Neuronal stem cell (in vitro differentiated cells): ENCODE data around the gene RASA3.

Experiments
- DNase-seq: peaks from one replicate; pipeline ENCODE4 v3.0.0-alpha.2; 2013; ENCODE audit warnings: low spot score
- H2AFZ ChIP-seq: one replicate; pipeline ENCODE4 v1.6.1; 2013; ENCODE audit warnings: mild to moderate bottlenecking, low read length, inconsistent platforms
- H2AK5ac ChIP-seq: 2 replicates; pipeline ENCODE4 v1.6.1; 2013; ENCODE audit warnings: low read depth, mild to moderate bottlenecking, inconsistent platforms, low read length, moderate library complexity, mixed read lengths
- H2BK120ac ChIP-seq: 2 replicates; pipeline ENCODE4 v1.6.1; 2013; ENCODE audit warnings: low read depth, mild to moderate bottlenecking, inconsistent platforms, low read length, moderate library complexity, mixed read lengths
- H2BK12ac ChIP-seq: one replicate; pipeline ENCODE4 v1.6.1; 2013; ENCODE audit warnings: low read length, inconsistent platforms
- H2BK15ac ChIP-seq: 2 replicates; pipeline ENCODE4 v1.6.1; 2013; ENCODE audit warnings: mild to moderate bottlenecking, low read length, inconsistent platforms, mixed read lengths
- H2BK5ac ChIP-seq: one replicate; pipeline ENCODE4 v1.6.1; 2013; ENCODE audit warnings: inconsistent platforms, mild to moderate bottlenecking, low read length, moderate library complexity
- H3K14ac ChIP-seq: one replicate; pipeline ENCODE4 v1.6.1; 2013; ENCODE audit warnings: low read length, inconsistent platforms
- H3K18ac ChIP-seq: 2 replicates; pipeline ENCODE4 v1.6.1; 2013; ENCODE audit warnings: low read length, inconsistent platforms
- H3K23ac ChIP-seq: 2 replicates; pipeline ENCODE4 v1.6.1; 2013; ENCODE audit warnings: low read depth, mild to moderate bottlenecking, mixed read lengths, low read length, inconsistent platforms; ENCODE audit not compliant: poor library complexity
- H3K27ac ChIP-seq: replicated peaks from 3 replicates; pipeline ENCODE4 v1.5.1; 2013; ENCODE audit warnings: low read length, inconsistent platforms
- H3K27me3 ChIP-seq, 3 experiments: 2 replicates each; pipeline ENCODE4 v1.6.1; 2013; ENCODE audit warnings: low read length in 3 of 3, mild to moderate bottlenecking in 2 of 3, inconsistent platforms in 1 of 3, low read depth in 1 of 3, mixed read lengths in 1 of 3, moderate library complexity in 1 of 3; ENCODE audit not compliant: control insufficient read depth in 3 of 3, insufficient read depth in 3 of 3
- H3K36me3 ChIP-seq, 2 donors: replicated peaks in 1 of 2; 2 replicates each; pipeline ENCODE4 v1.6.1; 2013; ENCODE audit warnings: low read length in 2 of 2; ENCODE audit not compliant: control insufficient read depth in 2 of 2, insufficient read depth in 2 of 2
- H3K4ac ChIP-seq: 2 replicates; pipeline ENCODE4 v1.6.1; 2013; ENCODE audit warnings: inconsistent platforms, mild to moderate bottlenecking, low read length, moderate library complexity
- H3K4me1 ChIP-seq, 2 donors: 1 replicate in 1 of 2; 2 replicates in 1 of 2; pipeline ENCODE4 v1.6.1; 2013; ENCODE audit warnings: low read length in 2 of 2, low read depth in 1 of 2; ENCODE audit not compliant: control insufficient read depth in 2 of 2, insufficient read depth in 1 of 2
- H3K4me2 ChIP-seq: one replicate; pipeline ENCODE4 v1.6.1; 2013; ENCODE audit warnings: mild to moderate bottlenecking, low read length, inconsistent platforms; ENCODE audit not compliant: insufficient read depth, poor library complexity, severe bottlenecking
- H3K4me3 ChIP-seq, 2 donors: 2 replicates each; pipeline ENCODE4 v1.5.1; 2013; ENCODE audit warnings: low read length in 2 of 2, mild to moderate bottlenecking in 2 of 2, inconsistent platforms in 1 of 2, moderate library complexity in 1 of 2
- H3K79me1 ChIP-seq: one replicate; pipeline ENCODE4 v1.6.1; 2013; ENCODE audit warnings: low read depth, mild to moderate bottlenecking, inconsistent platforms, low read length, moderate library complexity
- H3K9ac ChIP-seq: one replicate; pipeline ENCODE4 v1.6.1; 2013; ENCODE audit warnings: mild to moderate bottlenecking, low read depth, low read length, inconsistent platforms; ENCODE audit not compliant: poor library complexity
- H3K9me3 ChIP-seq, 2 donors: replicated peaks in 1 of 2; 2 replicates each; pipeline versions ENCODE3 to v1.6.1; 2013; ENCODE audit warnings: low read length in 2 of 2, mild to moderate bottlenecking in 2 of 2, inconsistent platforms in 1 of 2, low read depth in 1 of 2, mixed read lengths in 1 of 2, moderate library complexity in 1 of 2; ENCODE audit not compliant: control insufficient read depth in 2 of 2, insufficient read depth in 1 of 2
- H4K8ac ChIP-seq: one replicate; pipeline ENCODE4 v1.6.1; 2013; ENCODE audit warnings: low read depth, mild to moderate bottlenecking, inconsistent platforms, low read length, moderate library complexity
- H4K91ac ChIP-seq: one replicate; pipeline ENCODE4 v1.6.1; 2013; ENCODE audit warnings: low read length, low read depth, mild to moderate bottlenecking, inconsistent platforms; ENCODE audit not compliant: poor library complexity
- WGBS, 2 donors: extraction: QIAGEN DNeasy Blood & Tissue Kit; methylation state at CpG; one replicate each; pipeline ENCODE4 v1.1.7; 2013; ENCODE audit warnings: missing lambda C conversion rate in 2 of 2, mixed read lengths in 1 of 2; ENCODE audit not compliant: insufficient read length in 2 of 2, insufficient replicate concordance in 1 of 2; ENCODE audit errors: extremely low coverage in 2 of 2; 5-methylcytosine and 5-hydroxymethylcytosine counted together

RASA3 gene

DNA sequence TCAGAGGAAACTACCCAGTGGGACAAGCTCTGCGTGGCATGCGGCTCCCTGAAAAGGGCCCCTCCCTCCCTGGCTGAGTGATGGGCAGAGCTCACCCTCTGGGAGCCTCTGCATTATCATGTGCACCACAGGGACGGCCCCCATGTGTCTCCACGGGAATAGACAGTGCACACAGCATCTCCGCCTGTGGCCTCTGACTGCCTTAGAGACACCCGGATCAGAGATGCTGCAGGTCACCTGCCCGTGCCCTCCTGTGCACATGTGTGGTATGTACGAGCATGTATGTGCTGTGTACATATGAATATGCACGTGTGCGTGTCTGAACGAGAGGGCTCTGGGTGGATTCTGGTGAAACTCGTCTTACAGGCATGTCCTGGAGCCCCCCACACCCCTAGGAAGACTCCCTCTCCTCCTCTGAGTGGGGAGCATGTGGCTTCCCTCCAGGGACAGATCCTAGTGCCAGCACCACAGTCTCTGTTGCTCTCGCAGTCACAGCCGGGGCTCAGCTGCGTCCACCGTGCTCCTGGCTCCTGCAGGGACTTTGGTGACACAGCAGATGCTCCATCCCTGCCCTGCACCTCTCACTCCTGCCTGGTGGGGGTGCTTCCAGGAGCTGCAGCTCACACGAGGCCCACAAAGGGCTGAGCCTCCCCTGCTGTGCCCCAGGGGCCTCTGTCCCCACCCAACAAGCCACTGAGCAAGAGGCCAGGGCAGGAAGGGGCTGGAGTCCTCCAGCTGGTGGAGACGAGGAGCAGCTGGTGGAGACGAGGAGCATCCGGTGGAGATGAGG, 178.2 kb downstream of the RASA3 start:
- Histone ChIP-seq H2BK120ac (no peak overlapping the region), H3K27me3 (no peaks in the 10 kb centered on the region), H4K91ac (no peak overlapping the region), H3K4ac (no peak overlapping the region), H3K18ac (peak overlapping the region; percentile 3), H2AFZ (no peak overlapping the region), H3K4me3 (peak overlapping the region in 1 of 2 donors; percentile 10), H2BK12ac (no peak overlapping the region), H3K4me2 (no peak overlapping the region), H3K23ac (no peak overlapping the region), H3K4me1 (no peaks in the 10 kb centered on the region), H3K14ac (peak overlapping the region; percentile 14), H3K9ac (no peak overlapping the region), H4K8ac (no peak overlapping the region), H2AK5ac (no peak overlapping the region), H2BK5ac (no peak overlapping the region), H3K79me1 (no peaks in the 10 kb centered on the region), H3K36me3 (no peaks in the 10 kb centered on the region), H2BK15ac (no peak overlapping the region), H3K9me3 (peaks cover 8 to 12% of the 10 kb centered on the region in 2 donors), H3K27ac (no peak overlapping the region)
- no CpG with 5 or more reads among the region's 20 CpGs for WGBS, 2 donors
- no peak for DNase-seq

DNA sequence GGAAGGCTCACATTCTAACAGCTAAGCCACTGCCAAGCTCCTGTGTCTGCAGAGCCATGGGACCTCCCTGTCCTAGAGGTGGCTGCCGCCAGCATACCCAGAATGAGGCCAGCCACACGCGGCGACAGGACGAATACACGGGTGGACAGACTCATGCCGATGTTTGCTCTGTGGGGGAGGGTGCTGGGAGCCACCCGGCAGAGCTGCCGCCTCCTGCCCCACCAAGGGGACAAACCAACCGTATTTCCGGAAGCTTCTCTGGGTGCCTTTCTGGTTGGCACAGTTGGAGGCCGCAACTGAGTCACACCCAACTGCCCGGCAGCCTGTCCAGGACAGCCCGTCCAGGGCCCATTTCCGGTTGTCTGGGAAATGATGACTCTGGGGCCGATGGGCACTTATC, 178.9 kb downstream of the RASA3 start:
- Histone ChIP-seq H2AFZ (no peak overlapping the region), H2AK5ac (no peak overlapping the region), H4K91ac (no peak overlapping the region), H3K27ac (no peak overlapping the region), H3K27me3 (no peaks in the 10 kb centered on the region), H3K4me1 (no peaks in the 10 kb centered on the region), H3K14ac (no peak overlapping the region), H3K9ac (no peak overlapping the region), H3K79me1 (no peaks in the 10 kb centered on the region), H2BK5ac (no peak overlapping the region), H3K18ac (no peak overlapping the region), H3K23ac (no peak overlapping the region), H3K4ac (no peak overlapping the region), H4K8ac (no peak overlapping the region), H3K4me3 (no peak overlapping the region), H2BK120ac (no peak overlapping the region), H2BK12ac (no peak overlapping the region), H2BK15ac (no peak overlapping the region), H3K4me2 (no peak overlapping the region), H3K9me3 (peaks cover 5 to 6% of the 10 kb centered on the region in 2 donors), H3K36me3 (no peaks in the 10 kb centered on the region)
- WGBS, 2 donors = no CpG with 5 or more reads among the region's 16 CpGs
- no peak for DNase-seq

DNA sequence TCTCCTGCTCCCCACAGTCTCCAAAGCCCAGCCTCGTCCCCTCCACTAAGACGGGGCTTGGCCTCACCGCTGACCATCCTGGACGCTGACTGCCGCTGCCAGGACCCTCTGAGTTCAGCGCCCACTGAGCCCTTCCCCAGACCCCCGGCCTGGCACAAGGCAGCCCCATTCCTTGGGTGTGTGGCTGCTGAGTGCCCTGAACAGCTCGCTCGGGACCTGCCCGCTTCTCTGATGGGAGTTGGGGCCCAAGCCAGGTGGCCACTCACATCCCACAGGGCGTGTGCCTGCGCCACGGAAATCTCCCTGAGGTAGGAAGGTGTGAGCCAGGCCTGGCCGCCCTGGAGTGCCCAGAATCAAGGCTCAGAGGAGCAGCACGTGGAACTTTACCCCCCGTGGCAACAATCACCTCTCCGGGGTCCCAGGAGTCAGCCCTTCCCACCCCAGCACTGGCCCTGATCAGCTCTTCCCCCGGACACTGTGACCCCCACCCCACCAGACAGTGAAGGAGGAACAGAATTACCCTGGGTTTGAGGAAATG, 179.4 kb downstream of the RASA3 start:
- Histone ChIP-seq H3K4ac (no peak overlapping the region), H2BK15ac (peak overlapping the region; percentile 26), H3K4me2 (no peak overlapping the region), H2AK5ac (peak overlapping the region; percentile 94), H4K8ac (no peak overlapping the region), H3K14ac (peak overlapping the region; percentile 75), H3K23ac (peak overlapping the region; percentile 89), H3K4me3 (no peak overlapping the region), H3K9ac (peak overlapping the region; percentile 63), H3K4me1 (no peaks in the 10 kb centered on the region), H3K27ac (no peak overlapping the region), H2BK12ac (no peak overlapping the region), H2BK120ac (no peak overlapping the region), H2BK5ac (no peak overlapping the region), H3K79me1 (no peaks in the 10 kb centered on the region), H2AFZ (no peak overlapping the region), H3K36me3 (no peaks in the 10 kb centered on the region), H3K18ac (peak overlapping the region; percentile 87), H4K91ac (no peak overlapping the region), H3K9me3 (peaks cover 4 to 5% of the 10 kb centered on the region in 2 donors), H3K27me3 (no peaks in the 10 kb centered on the region)
- no peak for DNase-seq
- no CpG with 5 or more reads among the region's 18 CpGs for WGBS, 2 donors

DNA sequence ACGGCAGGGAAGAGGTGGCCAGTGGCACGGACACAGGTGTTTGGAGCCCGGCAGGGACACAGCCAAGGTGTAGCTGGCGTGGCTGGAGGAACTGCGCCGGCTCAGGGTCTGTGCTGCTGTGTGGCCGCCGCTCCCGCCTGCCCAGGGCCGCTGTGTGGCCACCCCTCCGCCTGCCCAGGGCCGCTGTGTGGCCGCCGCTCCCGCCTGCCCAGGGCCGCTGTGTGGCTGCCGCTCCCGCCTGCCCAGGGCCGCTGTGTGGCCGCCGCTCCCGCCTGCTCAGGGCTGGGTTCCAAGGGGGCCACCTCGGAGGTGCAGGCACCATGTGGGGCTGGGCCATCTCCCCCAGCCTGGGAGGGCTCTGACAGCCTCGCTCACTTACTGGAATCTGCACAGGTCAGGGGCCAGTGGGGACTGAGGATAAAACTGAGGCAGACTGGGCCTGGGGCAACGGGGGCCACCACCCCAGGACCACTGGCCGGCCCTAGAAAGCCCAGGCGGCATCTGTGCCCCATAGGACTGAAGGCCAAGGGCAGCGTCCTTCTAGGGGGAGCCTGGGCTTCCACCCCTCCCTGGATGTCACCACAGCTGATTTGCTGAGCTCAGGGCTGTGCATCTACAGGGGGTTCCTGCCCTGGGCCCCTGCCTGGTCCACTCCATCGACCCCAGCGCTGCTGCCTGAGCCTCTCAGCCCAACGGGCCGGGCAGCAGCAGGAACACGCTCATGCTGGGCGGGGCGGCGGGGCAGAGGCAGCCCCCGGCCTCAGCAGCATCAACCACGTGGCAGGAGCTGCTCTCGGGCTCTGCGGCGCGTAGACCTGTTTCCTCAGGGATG, 180.1 kb downstream of the RASA3 start:
- no peak overlapping the region for H2BK12ac ChIP-seq
- no peak for DNase-seq
- H3K36me3 ChIP-seq = no peaks in the 10 kb centered on the region
- H3K4me2 ChIP-seq = no peak overlapping the region
- H3K27me3 ChIP-seq = no peaks in the 10 kb centered on the region
- H3K4me3 ChIP-seq = no peak overlapping the region
- H3K27ac ChIP-seq = no peak overlapping the region
- H3K79me1 ChIP-seq = no peaks in the 10 kb centered on the region
- no peak overlapping the region for H2AFZ ChIP-seq
- no peaks in the 10 kb centered on the region for H3K4me1 ChIP-seq
- peaks cover 4 to 5% of the 10 kb centered on the region in 2 donors for H3K9me3 ChIP-seq
- peak overlapping the region; percentile 26 for H2BK15ac ChIP-seq
- H3K23ac ChIP-seq = peak overlapping the region; percentile 89
- WGBS, 2 donors = no CpG with 5 or more reads among the region's 42 CpGs
- H3K4ac ChIP-seq = no peak overlapping the region
- H3K18ac ChIP-seq = peak overlapping the region; percentile 87
- no peak overlapping the region for H2BK5ac ChIP-seq
- no peak overlapping the region for H4K8ac ChIP-seq
- peak overlapping the region; percentile 63 for H3K9ac ChIP-seq
- no peak overlapping the region for H4K91ac ChIP-seq
- H3K14ac ChIP-seq = peak overlapping the region; percentile 75
- H2BK120ac ChIP-seq = no peak overlapping the region
- H2AK5ac ChIP-seq = peak overlapping the region; percentile 94
